T47D (cell line): ENCODE results near the gene TBK1.

Experiments used
- DNase-seq, 2 experiments: peaks; one replicate each; pipeline versions ENCODE4 v3.0.0 to v3.0.0-alpha.2; 2011 to 2012; ENCODE audit warnings: low read depth in 1 of 2, low spot score in 1 of 2
- JUND ChIP-seq: IDR thresholded peaks from 2 replicates; pipeline ENCODE4 v1.6.1; 2012; ENCODE audit warnings: low read depth
- in situ Hi-C: cut with HindIII; loops from 2 replicates; pipeline ENCODE4 v1.10.0; 2016; ENCODE audit warnings: low sequenced_read_pairs, low pct_unique_long_range_greater_than_20kb

The TBK1 gene

DNA sequence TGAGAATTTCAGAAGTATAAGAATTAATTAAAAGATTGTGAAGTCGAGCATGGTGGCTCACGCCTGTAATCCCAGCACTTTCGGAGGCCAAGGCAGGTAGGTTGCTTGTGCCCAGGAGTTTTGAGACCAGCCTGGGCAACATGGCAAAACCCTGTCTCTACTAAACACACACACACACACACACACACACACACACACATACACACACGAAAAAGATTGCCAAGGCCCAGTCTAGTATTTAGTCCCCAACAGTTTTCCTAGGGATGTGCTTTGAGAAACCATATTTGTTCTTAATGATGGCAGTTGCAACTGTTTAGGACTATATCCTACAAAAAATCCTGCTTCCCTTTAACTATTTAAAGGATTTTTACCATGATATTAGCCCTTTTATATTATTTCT is 6.0 kb downstream of the TBK1 start:
- DNase-seq = no peak
- in situ Hi-C loops = no loop called here
- no peak for TF ChIP-seq JUND

GRCh38 chr12:64459394-64459891 is 7.5 kb downstream of the TBK1 start:
- peak in 1 of 2 experiments; percentile 37 for DNase-seq
- in situ Hi-C loops = no loop called here
- no peak for TF ChIP-seq JUND

GRCh38 chr12:64461634-64462414 is 9.9 kb downstream of the TBK1 start:
- no peak for TF ChIP-seq JUND
- in situ Hi-C loops = no loop called here
- no peak for DNase-seq

DNA sequence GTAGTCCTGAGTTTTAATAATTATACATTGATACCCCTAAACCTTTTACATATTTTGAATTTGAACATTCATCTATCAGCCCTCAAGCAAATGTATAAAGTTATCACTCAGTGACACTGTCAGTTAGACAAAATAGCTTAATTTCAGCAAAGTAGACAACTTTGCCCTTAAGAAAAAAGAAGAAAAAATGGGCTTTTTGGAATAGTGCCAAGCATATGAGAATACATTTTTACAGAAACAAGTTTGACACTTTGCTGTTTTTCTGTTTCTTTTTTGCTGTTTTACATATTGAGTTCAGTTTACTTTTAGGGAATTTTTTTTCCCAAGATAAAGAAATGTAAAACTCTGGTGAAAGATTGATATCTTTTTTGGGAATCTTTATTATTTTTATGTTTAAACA is 14.3 kb downstream of the TBK1 start:
- DNase-seq = no peak
- in situ Hi-C loops = no loop called here
- no peak for TF ChIP-seq JUND

DNA sequence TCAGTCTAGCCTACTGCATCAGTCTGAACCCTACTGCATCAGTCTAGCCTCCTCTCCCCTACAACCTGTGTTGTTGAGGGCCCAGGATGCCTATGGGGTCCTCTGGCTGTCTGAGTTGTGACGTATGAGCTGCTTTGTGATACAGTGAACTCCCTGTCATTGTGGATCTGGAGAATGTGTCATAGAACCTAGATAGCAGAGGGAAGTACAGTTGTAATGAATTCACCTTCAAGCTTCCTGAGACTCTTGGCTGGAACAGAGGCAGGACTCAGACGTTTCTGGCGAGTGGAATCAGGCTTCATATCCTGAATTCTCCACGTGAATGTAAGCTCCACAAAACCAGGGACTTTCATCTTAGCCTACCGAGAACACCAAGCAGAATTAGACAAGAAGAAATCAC is 17.0 kb downstream of the TBK1 start:
- TF ChIP-seq JUND = no peak
- DNase-seq = no peak
- in situ Hi-C loops = no loop called here

DNA sequence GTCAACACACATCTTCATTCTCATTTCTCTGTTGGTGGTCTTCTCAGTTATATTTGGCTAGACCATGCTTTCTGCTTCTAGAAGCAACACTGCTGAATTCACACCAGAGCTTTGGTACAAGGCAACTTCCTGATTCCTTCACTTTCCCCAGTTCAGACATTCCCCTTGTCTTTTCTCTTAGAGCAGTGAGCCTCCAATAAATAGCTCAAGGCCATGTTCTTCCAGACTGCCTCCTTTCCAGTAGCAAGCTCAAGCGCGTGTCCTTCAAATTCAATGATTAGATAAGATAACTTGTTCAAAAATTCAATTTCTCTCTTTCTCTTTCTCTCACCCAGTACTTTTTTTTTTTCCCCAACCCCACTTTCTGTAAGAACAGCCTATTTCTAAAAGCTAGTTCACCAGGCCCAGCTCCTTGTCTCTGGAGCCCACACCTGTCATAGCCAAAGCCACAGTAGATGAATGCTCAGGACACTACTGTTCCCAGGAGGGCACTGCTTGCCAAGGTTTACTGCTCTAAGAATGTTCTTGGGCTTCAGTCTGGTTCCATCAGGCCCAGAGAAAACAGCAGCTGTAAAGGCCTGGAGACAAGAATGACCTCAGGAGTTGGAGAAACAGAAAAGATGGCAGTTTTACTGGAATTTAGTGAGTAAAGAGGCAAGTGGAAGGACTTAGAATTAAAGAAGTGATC is 17.7 kb downstream of the TBK1 start:
- in situ Hi-C loops = no loop called here
- DNase-seq = no peak
- TF ChIP-seq JUND = no peak

GRCh38 chr12:64470495-64470894 is 18.6 kb downstream of the TBK1 start:
- no peak for TF ChIP-seq JUND
- no peak for DNase-seq
- in situ Hi-C loops = no loop called here

DNA sequence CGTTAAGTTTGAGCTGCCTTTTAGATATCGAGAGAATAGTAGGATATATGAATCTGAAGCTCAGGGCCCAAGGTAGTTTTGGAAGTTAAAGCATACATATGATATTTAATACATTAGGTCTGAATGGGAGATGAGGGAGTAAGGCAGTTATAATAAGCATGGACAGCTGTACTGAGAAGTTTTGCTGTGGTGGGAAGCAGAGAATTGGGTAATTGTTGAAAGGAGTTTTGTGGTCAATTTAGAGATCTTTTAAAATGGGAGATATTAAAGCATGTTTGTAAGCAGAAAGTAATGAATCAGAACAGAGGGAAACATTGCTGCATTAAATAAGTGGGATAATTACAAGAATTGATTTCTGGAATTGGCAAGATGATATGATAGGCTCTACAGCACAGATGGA is 21.3 kb downstream of the TBK1 start:
- in situ Hi-C loops = no loop called here
- no peak for TF ChIP-seq JUND
- DNase-seq = no peak

- no peak for TF ChIP-seq JUND
- no peak for DNase-seq
- in situ Hi-C loops = no loop called here
Measured at GRCh38 chr12:64475518-64475917, 23.6 kb downstream of the TBK1 start.

GRCh38 chr12:64476844-64477243 is 24.9 kb downstream of the TBK1 start:
- in situ Hi-C loops = no loop called here
- no peak for TF ChIP-seq JUND

DNA sequence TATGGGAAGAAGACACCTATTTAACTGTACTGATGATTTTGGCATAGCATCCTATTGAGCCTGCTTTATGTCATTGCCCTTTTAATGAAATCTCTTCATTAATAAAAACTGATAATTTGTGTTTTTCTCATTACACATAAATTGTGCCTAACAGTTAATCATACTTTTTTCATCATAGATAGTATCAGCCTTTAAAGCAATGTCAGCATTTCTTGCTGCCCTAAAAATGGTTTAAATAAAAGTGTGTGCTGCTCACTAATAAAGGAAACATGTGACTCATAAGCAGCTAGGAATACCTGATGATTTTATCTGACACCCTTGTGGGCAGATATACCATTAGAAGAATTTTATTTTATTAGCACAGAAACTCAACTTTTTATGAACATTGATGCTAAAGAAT is 26.7 kb downstream of the TBK1 start:
- no peak for TF ChIP-seq JUND
- in situ Hi-C loops = no loop called here
- no peak for DNase-seq

More at GRCh38 chr12:64476844-64477243, 24.9 kb downstream of the TBK1 start:
- no peak for DNase-seq

- in situ Hi-C loops = no loop called here
- TF ChIP-seq JUND = no peak
- DNase-seq = no peak
Measured at GRCh38 chr12:64480148-64480547, 28.2 kb downstream of the TBK1 start.

DNA sequence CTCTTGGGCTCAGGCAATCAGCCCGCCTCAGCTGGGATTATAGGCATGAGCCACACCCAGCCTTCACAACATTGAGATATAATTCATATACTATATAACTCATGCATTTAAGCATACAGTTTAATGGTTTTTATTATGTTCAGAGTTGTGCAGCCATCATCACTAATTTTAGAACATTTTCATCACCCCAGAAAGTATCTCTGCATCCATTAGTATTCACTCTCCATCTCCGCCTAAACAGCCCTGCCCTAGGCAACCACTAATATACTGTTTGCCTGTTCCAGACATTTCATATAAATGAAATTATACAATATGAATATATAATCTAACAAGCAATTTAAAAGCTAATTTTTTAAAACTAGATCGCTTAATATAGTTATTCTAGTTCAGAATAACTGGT is 34.7 kb downstream of the TBK1 start:
- DNase-seq = no peak
- no peak for TF ChIP-seq JUND
- in situ Hi-C loops = no loop called here
